Fibroblast of lung (primary cell): ENCODE measurements around the gene LARP1. TPM values are rescaled to one million over a fixed set of nuclear protein-coding genes. Genes with fewer than 3 reads are reported as not detected.

Experiments
- DNase-seq, 2 donors: peaks; one replicate each; pipeline versions ENCODE4 v3.0.0 to v3.0.0-alpha.2; 2010; ENCODE audit warnings: low read depth in 2 of 2
- H2AFZ ChIP-seq: 2 replicates; pipeline ENCODE4 v1.5.1; 2012; ENCODE audit warnings: low read length, control low read depth, inconsistent platforms
- H3K27ac ChIP-seq: 2 replicates; pipeline ENCODE4 v1.5.1; 2011; ENCODE audit warnings: low read length, control low read depth; ENCODE audit not compliant: insufficient read depth
- H3K27me3 ChIP-seq: 2 replicates; pipeline ENCODE4 v1.5.1; 2011; ENCODE audit warnings: mild to moderate bottlenecking, low read length; ENCODE audit not compliant: control insufficient read depth, insufficient read depth
- H3K36me3 ChIP-seq: 2 replicates; pipeline ENCODE4 v1.5.1; 2011; ENCODE audit warnings: low read length; ENCODE audit not compliant: control insufficient read depth, insufficient read depth
- H3K4me1 ChIP-seq: 2 replicates; pipeline ENCODE4 v1.5.1; 2011; ENCODE audit warnings: low read length; ENCODE audit not compliant: control insufficient read depth, insufficient read depth; ENCODE audit errors: extremely low read depth
- H3K4me2 ChIP-seq: 2 replicates; pipeline ENCODE4 v1.5.1; 2011; ENCODE audit warnings: low read length, control low read depth; ENCODE audit not compliant: insufficient read depth; ENCODE audit errors: extremely low read depth
- H3K4me3 ChIP-seq, 4 experiments: fragments of 200-600 bp in 1 of 4; sonication (generic) in 1 of 4; replicated peaks in 1 of 4; 2 replicates each; pipeline ENCODE4 v1.5.1; 2011 to 2016; ENCODE audit warnings: low read length in 4 of 4, low read depth in 3 of 4, mild to moderate bottlenecking in 3 of 4, control low read depth in 2 of 4, inconsistent platforms in 1 of 4, mixed read lengths in 1 of 4; ENCODE audit not compliant: insufficient read depth in 1 of 4; ENCODE audit errors: control extremely low read depth in 1 of 4
- H3K79me2 ChIP-seq: 2 replicates; pipeline ENCODE4 v1.5.1; 2012; ENCODE audit warnings: mild to moderate bottlenecking, low read length, inconsistent platforms; ENCODE audit not compliant: control insufficient read depth, insufficient read depth
- H3K9ac ChIP-seq: 2 replicates; pipeline ENCODE4 v1.5.1; 2011; ENCODE audit warnings: mild to moderate bottlenecking, low read length, control low read depth; ENCODE audit not compliant: insufficient read depth
- H3K9me3 ChIP-seq: 2 replicates; pipeline ENCODE4 v1.5.1; 2012; ENCODE audit warnings: low read depth, low read length; ENCODE audit not compliant: control insufficient read depth, insufficient read depth
- H4K20me1 ChIP-seq: 2 replicates; pipeline ENCODE4 v1.5.1; 2011; ENCODE audit warnings: low read length; ENCODE audit not compliant: control insufficient read depth, insufficient read depth; ENCODE audit errors: extremely low read depth
- CTCF ChIP-seq, 2 donors: IDR thresholded peaks in 1 of 2; conservative IDR thresholded peaks in 1 of 2; 1 replicate in 1 of 2; 2 replicates in 1 of 2; pipeline ENCODE4 v1.5.1; 2011 to 2012; ENCODE audit warnings: low read length in 2 of 2, control low read depth in 1 of 2, inconsistent platforms in 1 of 2, low read depth in 1 of 2, mild to moderate bottlenecking in 1 of 2
- EZH2 ChIP-seq: IDR thresholded peaks from 2 replicates; pipeline ENCODE4 v1.5.1; 2012; ENCODE audit warnings: low read length, control low read depth, mild to moderate bottlenecking; ENCODE audit errors: missing control alignments
- polyA plus RNA-seq, 2 donors: library from polyadenylated mRNA; depleted of rRNA in 1 of 2; stranded (reverse) in 1 of 2; unstranded in 1 of 2; fragments of >200 nt; gene quantifications; 2 replicates each; pipeline ENCODE4 v1.2.1, GENCODE V29; 2011 to 2012; ENCODE audit warnings: missing spikeins in 1 of 2
- total RNA-seq: library from RNA; depleted of rRNA; stranded (reverse); fragments of >200 nt; gene quantifications from 2 replicates; pipeline ENCODE4 v1.2.1, GENCODE V29; 2014

The LARP1 gene
- total and polyA plus RNA-seq, 2 donors (not counting 1 experiment from before 2014, with no cell fraction given) = 51.0 to 81.3 TPM

- Histone ChIP-seq H4K20me1 (no peaks in the 10 kb centered on the region), H3K27me3 (no peaks in the 10 kb centered on the region), H3K9me3 (no peaks in the 10 kb centered on the region), H3K27ac (peak overlapping the region; percentile 89), H3K36me3 (peaks cover 2% of the 10 kb centered on the region), H3K4me1 (peaks cover 7% of the 10 kb centered on the region), H3K4me3 (peak overlapping the region; percentile 71 to 99 (median 83)), H3K9ac (peak overlapping the region; percentile 93), H2AFZ (peak overlapping the region; percentile 24), H3K4me2 (peak overlapping the region; percentile 95), H3K79me2 (peaks cover 54% of the 10 kb centered on the region)
- TF ChIP-seq CTCF (conservative IDR thresholded peaks at IDR 0.05 in 1 of 2, IDR thresholded peaks at IDR 0.05 in 1 of 2; ENCODE audit: low read depth in 1 of 2, low read length in 2 of 2) (no peak), EZH2 (no peak)
- DNase-seq = peak in 1 of 2 donors; percentile 20
Measured at GRCh38 chr5:154858972-154859871, 104.0 kb downstream of the LARP1 start.

GRCh38 chr5:154860123-154860522 lies 104.9 kb downstream of the LARP1 start:
- peak overlapping the region; percentile 95 for H3K4me2 ChIP-seq
- H3K27me3 ChIP-seq = no peaks in the 10 kb centered on the region
- peaks cover 63% of the 10 kb centered on the region for H3K79me2 ChIP-seq
- H3K4me3 ChIP-seq = peak overlapping the region; percentile 71 to 99 (median 83)
- no peak overlapping the region for H2AFZ ChIP-seq
- H3K9me3 ChIP-seq = no peaks in the 10 kb centered on the region
- peaks cover 4% of the 10 kb centered on the region for H3K36me3 ChIP-seq
- no peaks in the 10 kb centered on the region for H4K20me1 ChIP-seq
- peak; percentile 54 to 63 for DNase-seq
- H3K4me1 ChIP-seq = peaks cover 7% of the 10 kb centered on the region
- H3K9ac ChIP-seq = peak overlapping the region; percentile 14
- H3K27ac ChIP-seq = peak overlapping the region; percentile 89
- TF ChIP-seq CTCF (conservative IDR thresholded peaks at IDR 0.05 in 1 of 2, IDR thresholded peaks at IDR 0.05 in 1 of 2; ENCODE audit: low read depth in 1 of 2, low read length in 2 of 2) (no peak), EZH2 (no peak)

- Histone ChIP-seq H3K9ac (no peak overlapping the region), H3K36me3 (peaks cover 4% of the 10 kb centered on the region), H3K4me1 (peaks cover 9% of the 10 kb centered on the region), H3K4me3 (peak overlapping the region; percentile 71 to 99 (median 83)), H3K4me2 (peak overlapping the region; percentile 95), H3K27ac (no peak overlapping the region), H4K20me1 (no peaks in the 10 kb centered on the region), H3K27me3 (no peaks in the 10 kb centered on the region), H3K9me3 (no peaks in the 10 kb centered on the region), H3K79me2 (peaks cover 66% of the 10 kb centered on the region), H2AFZ (no peak overlapping the region)
- DNase-seq = no peak
- TF ChIP-seq EZH2 (no peak), CTCF (conservative IDR thresholded peaks at IDR 0.05 in 1 of 2, IDR thresholded peaks at IDR 0.05 in 1 of 2; ENCODE audit: low read depth in 1 of 2, low read length in 2 of 2) (no peak)
Measured at GRCh38 chr5:154860765-154861164, 105.6 kb downstream of the LARP1 start.
